Measurements from ENCODE around the gene RPS3. TPM values are rescaled to one million over a fixed set of nuclear protein-coding genes. Genes with fewer than 3 reads are reported as not detected.
A peak's percentile ranks its signal among the peaks of the same experiment; 100 is the strongest.

Gene RPS3
- total RNA-seq, 1 donor from 2014 or later: 1,354 TPM

DNA sequence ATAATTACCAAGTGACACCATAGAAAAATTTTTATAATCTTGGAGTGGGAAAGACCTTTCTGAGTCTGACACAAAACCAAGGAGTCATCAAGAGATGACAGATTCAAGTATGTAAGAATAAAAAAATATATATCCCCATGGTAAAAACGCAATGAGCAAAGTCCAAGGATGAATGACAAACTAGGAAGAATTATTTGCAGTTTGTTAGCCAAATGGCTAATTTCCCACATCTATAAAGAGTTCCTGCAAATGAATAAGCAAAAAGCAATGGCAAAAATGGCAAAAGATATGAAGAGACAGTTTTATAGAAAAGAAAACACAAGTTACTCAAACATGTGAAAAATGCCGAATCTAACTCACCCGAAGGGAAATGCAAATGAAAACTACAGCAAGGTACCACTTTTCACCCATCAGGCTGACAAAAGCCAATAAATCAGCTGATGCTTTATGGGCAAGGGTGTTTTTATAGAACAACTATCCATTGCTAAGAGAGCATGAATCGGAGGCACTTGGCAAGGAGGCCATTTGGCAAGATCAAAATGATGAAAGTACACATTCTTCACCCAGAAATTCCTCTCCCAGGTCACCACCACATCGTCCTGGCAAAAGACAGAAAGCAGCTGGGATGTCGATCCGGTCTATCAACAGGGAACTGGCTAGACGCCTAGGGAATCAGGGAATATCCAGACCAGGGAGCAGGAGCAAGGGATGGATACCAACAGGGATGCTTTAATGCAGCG is 54.8 kb downstream of the RPS3 start:
- FAIRE-seq: no peak
- DNase-seq (ENCODE audit: low spot score in 2 of 2): no peak

GRCh38 chr11:75454987-75455386 is 55.7 kb downstream of the RPS3 start:
- DNase-seq (ENCODE audit: low spot score in 2 of 2): no peak
- FAIRE-seq: no peak

Small RNA genes lying within 50 kb of the gene (small RNA-seq; reads per million reads assigned to genes)
- gene SNORD15A (not detected), gene SNORD15B (102 reads per million, percentile 98 among the genes with 10 or more reads in this experiment)

Other genes starting within 250 kb of the RPS3 start
- gene SLCO2B1, start 248.4 kb upstream of the RPS3 start, total RNA-seq: 5.7 TPM
- gene TPBGL, start 158.7 kb upstream of the RPS3 start, total RNA-seq: not detected
- gene ARRB1, start 47.9 kb upstream of the RPS3 start, total RNA-seq: 60.3 TPM
- gene KLHL35, start 33.7 kb downstream of the RPS3 start, total RNA-seq: 28.5 TPM
- gene GDPD5, start 126.4 kb downstream of the RPS3 start, total RNA-seq: 12.2 TPM
- 20.0 TPM for gene SERPINH1, start 162.7 kb downstream of the RPS3 start, total RNA-seq

Data from frontal cortex (tissue), 4 donors.